NB4 (cell line): ENCODE results near the gene MAPK1.

Experiments
- CTCF ChIP-seq: IDR thresholded peaks from one replicate; pipeline ENCODE4 v1.5.1; 2012; ENCODE audit warnings: low read depth, low read length
- MAX ChIP-seq: IDR thresholded peaks from 2 replicates; pipeline ENCODE4 v1.6.1; 2011; ENCODE audit warnings: low read depth, low read length

- no peak for TF ChIP-seq CTCF
- TF ChIP-seq MAX, result no peak
Observed at GRCh38 chr22:21902296-21903087, 35.0 kb upstream of the MAPK1 start.
